SK-N-SH (cell line): ENCODE data around the gene ASPSCR1.

Experiments
- CHD2 ChIP-seq: fragments of 150-350 bp; IDR thresholded peaks from 2 replicates; pipeline ENCODE4 v1.6.1; 2018; ENCODE audit warnings: low read length; ENCODE audit not compliant: partially characterized antibody
- CTCF ChIP-seq: fragments of 200-600 bp; sonication (generic); IDR thresholded peaks from 2 replicates; pipeline ENCODE4 v1.6.1; 2017; ENCODE audit warnings: antibody characterized with exemption, mild to moderate bottlenecking, moderate library complexity
- EP300 ChIP-seq, 2 experiments: IDR thresholded peaks; 2 replicates each; pipeline versions ENCODE4 v1.4.0 to v1.6.1; 2012; ENCODE audit warnings: borderline replicate concordance in 1 of 2, low read depth in 1 of 2, low read length in 1 of 2
- FOXJ3 ChIP-seq: sonication (generic); formaldehyde crosslinking; IDR thresholded peaks from 2 replicates; pipeline ENCODE4 v1.5.1; 2020; ENCODE audit warnings: mild to moderate bottlenecking, missing genetic modification reagents
- GABPA ChIP-seq: IDR thresholded peaks from 2 replicates; pipeline ENCODE4 v1.4.0; 2012; ENCODE audit warnings: low read depth, mild to moderate bottlenecking
- GATA2 ChIP-seq: sonication (generic); formaldehyde crosslinking; IDR thresholded peaks from 2 replicates; pipeline ENCODE4 v1.5.0; 2020; ENCODE audit warnings: mild to moderate bottlenecking, missing genetic modification reagents
- MAX ChIP-seq: IDR thresholded peaks from 2 replicates; pipeline ENCODE4 v1.4.0; 2012; ENCODE audit warnings: low read depth
- MXI1 ChIP-seq: IDR thresholded peaks from 2 replicates; pipeline ENCODE4 v1.6.1; 2012; ENCODE audit warnings: mild to moderate bottlenecking, low read depth, low read length, improper control_type of control experiment
- PBX3 ChIP-seq: IDR thresholded peaks from 2 replicates; pipeline ENCODE4; 2012
- POLR2AphosphoS5 ChIP-seq: IDR thresholded peaks from 2 replicates; pipeline ENCODE4 v1.6.1; 2012; ENCODE audit warnings: low read depth, low read length
- TAF1 ChIP-seq: IDR thresholded peaks from 2 replicates; pipeline ENCODE4 v1.6.1; 2012; ENCODE audit warnings: low read depth, mild to moderate bottlenecking, low read length, moderate library complexity, borderline replicate concordance
- YY1 ChIP-seq: IDR thresholded peaks from 2 replicates; pipeline ENCODE4 v1.4.0; 2012; ENCODE audit warnings: low read depth, mild to moderate bottlenecking
- ZBTB33 ChIP-seq: IDR thresholded peaks from 2 replicates; pipeline ENCODE4 v1.4.0; 2012; ENCODE audit warnings: low read depth, borderline replicate concordance

- TF ChIP-seq CTCF (no peak), PBX3 (no peak), EP300 (IDR thresholded peaks at IDR 0.05; ENCODE audit: borderline replicate concordance in 1 of 2, low read depth in 1 of 2, low read length in 1 of 2) (no peak), GATA2 (CRISPR knock-in tag) (no peak), MAX (no peak), MXI1 (no peak), POLR2AphosphoS5 (no peak), FOXJ3 (CRISPR knock-in tag) (no peak), YY1 (no peak), TAF1 (no peak), ZBTB33 (no peak), CHD2 (no peak), GABPA (no peak)
Measured at GRCh38 chr17:81955058-81955681, 22.3 kb upstream of the ASPSCR1 start.
